ENCODE data around the gene RHOU.

GRCh38 chr1:228758447-228758846 is 23.2 kb downstream of the RHOU start:
- no peak for TF ChIP-seq CTCF (IDR thresholded peaks at IDR 0.05)
- TF ChIP-seq POLR2AphosphoS5 (IDR thresholded peaks at IDR 0.05) = no peak
- TF ChIP-seq POLR2A (IDR thresholded peaks at IDR 0.05) = no peak
